ENCODE results near the gene GGACT.

GGACT gene

DNA sequence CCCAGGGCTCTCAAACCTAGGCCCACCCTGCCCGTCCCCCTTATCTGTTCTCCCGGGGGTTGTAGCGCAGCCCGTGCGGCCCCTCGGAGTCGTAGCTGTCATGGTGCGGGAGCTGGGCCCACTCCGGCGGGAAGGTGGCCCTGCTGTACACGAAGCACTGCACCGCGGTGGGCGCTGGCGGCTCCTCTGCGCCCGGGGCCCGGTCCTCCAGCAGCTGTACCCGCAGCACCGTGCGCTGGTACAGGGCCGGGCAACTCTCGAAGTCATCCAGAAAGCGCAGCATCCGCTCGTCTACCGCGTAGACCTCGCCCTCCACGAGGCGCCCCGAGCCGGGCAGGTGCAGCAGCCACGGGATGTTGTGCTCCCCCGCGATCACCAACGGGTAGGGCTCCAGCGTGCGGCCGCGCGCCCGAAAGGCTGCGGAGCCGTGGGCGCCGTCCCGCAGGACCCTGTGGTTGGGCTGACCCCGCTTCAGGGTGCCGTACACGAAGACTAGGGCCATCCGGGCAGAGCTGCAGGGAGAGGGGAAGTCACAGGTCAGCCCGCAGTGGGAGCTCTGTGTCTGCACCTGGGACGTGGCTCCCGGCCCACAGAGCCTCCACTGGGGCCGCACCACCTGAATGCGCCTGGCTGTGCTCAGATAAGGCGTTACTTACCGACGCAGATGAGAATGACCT, 56.4 kb downstream of the GGACT start:
- peaks cover 4% of the 10 kb centered on the region for H3K9me3 ChIP-seq (ENCODE audit: insufficient read depth, low read depth, low read length)
- H3K4me2 ChIP-seq (ENCODE audit: low read length) = no peak overlapping the region
- DNase-seq = no peak
- peaks cover 2 to 3% of the 10 kb centered on the region in 2 experiments for H3K4me1 ChIP-seq (ENCODE audit: control insufficient read depth in 1 of 2, insufficient read depth in 2 of 2, low read length in 2 of 2)
- no peak overlapping the region for H4K12ac ChIP-seq (ENCODE audit: low read depth, low read length)
- no peak overlapping the region for H3K18ac ChIP-seq (ENCODE audit: low read length)
- no peak overlapping the region for H2AFZ ChIP-seq (ENCODE audit: insufficient read depth, low read length, poor library complexity)
- H3K9ac ChIP-seq (ENCODE audit: low read length) = no peak overlapping the region
- H4K8ac ChIP-seq (ENCODE audit: low read depth, low read length) = no peak overlapping the region
- no peak overlapping the region for H2BK5ac ChIP-seq (ENCODE audit: low read depth, low read length, poor library complexity)
- no peak overlapping the region for H3K4ac ChIP-seq (ENCODE audit: low read depth, low read length)
- H3K27ac ChIP-seq (ENCODE audit: low read depth, low read length) = no peak overlapping the region
- no peaks in the 10 kb centered on the region for H3K27me3 ChIP-seq (ENCODE audit: insufficient read depth, low read length)
- H2AK5ac ChIP-seq (ENCODE audit: low read length) = no peak overlapping the region
- H2BK12ac ChIP-seq (ENCODE audit: low read length) = no peak overlapping the region
- no CpG with 5 or more reads among the region's 60 CpGs for WGBS (ENCODE audit: extremely low coverage, insufficient coverage, insufficient read length)
- peaks cover 4 to 5% of the 10 kb centered on the region in 2 experiments for H3K36me3 ChIP-seq (ENCODE audit: control insufficient read depth in 1 of 2, insufficient read depth in 2 of 2, low read length in 2 of 2)
- no peaks in the 10 kb centered on the region for H3K79me2 ChIP-seq (ENCODE audit: control insufficient read depth, insufficient read depth, low read length, poor library complexity)
- no peak overlapping the region for H4K91ac ChIP-seq (ENCODE audit: low read depth, low read length)
- H3K14ac ChIP-seq (ENCODE audit: low read length) = no peak overlapping the region
- H3K4me3 ChIP-seq (ENCODE audit: low read depth, low read length) = no peak overlapping the region
- no peak overlapping the region for H3K23ac ChIP-seq (ENCODE audit: low read length)
- H3K79me1 ChIP-seq (ENCODE audit: low read length) = no peaks in the 10 kb centered on the region
- H2BK120ac ChIP-seq (ENCODE audit: insufficient read depth, low read length, poor library complexity) = no peak overlapping the region

DNA sequence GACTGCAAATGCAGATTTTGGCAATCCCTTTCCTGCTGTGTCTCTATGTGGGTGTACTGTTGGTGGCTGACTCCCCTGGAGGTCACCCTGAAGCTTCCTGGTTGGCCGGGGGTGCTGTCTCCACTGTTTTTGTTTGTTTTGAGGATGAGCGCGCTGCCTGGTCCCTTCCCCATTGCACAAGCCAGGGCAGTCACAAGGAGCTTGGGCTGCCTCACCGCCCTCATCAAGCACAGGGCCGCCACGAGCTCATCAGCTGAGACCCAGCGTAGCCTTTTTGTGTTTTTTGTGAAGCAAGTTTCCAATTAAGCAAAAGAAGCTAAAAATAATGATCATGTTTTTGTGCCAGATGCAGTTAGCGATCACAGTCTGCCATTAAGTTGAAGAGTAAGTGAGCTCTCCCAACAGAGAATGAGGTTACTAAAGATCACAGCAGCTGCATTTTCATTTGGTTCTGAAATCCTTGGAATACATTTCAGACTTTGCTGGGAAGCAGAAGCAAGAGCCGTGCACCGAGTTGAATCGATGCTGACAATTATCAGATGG, 57.8 kb downstream of the GGACT start:
- no peak overlapping the region for H2BK5ac ChIP-seq (ENCODE audit: low read depth, low read length, poor library complexity)
- H3K23ac ChIP-seq (ENCODE audit: low read length) = no peak overlapping the region
- H3K9me3 ChIP-seq (ENCODE audit: insufficient read depth, low read depth, low read length) = peaks cover 4% of the 10 kb centered on the region
- no CpG with 5 or more reads among the region's 11 CpGs for WGBS (ENCODE audit: extremely low coverage, insufficient coverage, insufficient read length)
- no peaks in the 10 kb centered on the region for H3K27me3 ChIP-seq (ENCODE audit: insufficient read depth, low read length)
- H3K4me3 ChIP-seq (ENCODE audit: low read depth, low read length) = no peak overlapping the region
- DNase-seq = no peak
- H3K4ac ChIP-seq (ENCODE audit: low read depth, low read length) = no peak overlapping the region
- peaks cover 4 to 5% of the 10 kb centered on the region in 2 experiments for H3K36me3 ChIP-seq (ENCODE audit: control insufficient read depth in 1 of 2, insufficient read depth in 2 of 2, low read length in 2 of 2)
- no peak overlapping the region for H4K12ac ChIP-seq (ENCODE audit: low read depth, low read length)
- no peak overlapping the region for H3K27ac ChIP-seq (ENCODE audit: low read depth, low read length)
- no peaks in the 10 kb centered on the region for H3K79me2 ChIP-seq (ENCODE audit: control insufficient read depth, insufficient read depth, low read length, poor library complexity)
- H2AK5ac ChIP-seq (ENCODE audit: low read length) = no peak overlapping the region
- no peak overlapping the region for H2AFZ ChIP-seq (ENCODE audit: insufficient read depth, low read length, poor library complexity)
- peaks cover 11 to 12% of the 10 kb centered on the region in 2 experiments for H3K4me1 ChIP-seq (ENCODE audit: control insufficient read depth in 1 of 2, insufficient read depth in 2 of 2, low read length in 2 of 2)
- peaks cover 2% of the 10 kb centered on the region for H3K79me1 ChIP-seq (ENCODE audit: low read length)
- no peak overlapping the region for H3K4me2 ChIP-seq (ENCODE audit: low read length)
- H2BK12ac ChIP-seq (ENCODE audit: low read length) = no peak overlapping the region
- H4K91ac ChIP-seq (ENCODE audit: low read depth, low read length) = no peak overlapping the region
- H3K9ac ChIP-seq (ENCODE audit: low read length) = no peak overlapping the region
- H3K18ac ChIP-seq (ENCODE audit: low read length) = no peak overlapping the region
- no peak overlapping the region for H2BK120ac ChIP-seq (ENCODE audit: insufficient read depth, low read length, poor library complexity)
- no peak overlapping the region for H3K14ac ChIP-seq (ENCODE audit: low read length)
- H4K8ac ChIP-seq (ENCODE audit: low read depth, low read length) = no peak overlapping the region

DNA sequence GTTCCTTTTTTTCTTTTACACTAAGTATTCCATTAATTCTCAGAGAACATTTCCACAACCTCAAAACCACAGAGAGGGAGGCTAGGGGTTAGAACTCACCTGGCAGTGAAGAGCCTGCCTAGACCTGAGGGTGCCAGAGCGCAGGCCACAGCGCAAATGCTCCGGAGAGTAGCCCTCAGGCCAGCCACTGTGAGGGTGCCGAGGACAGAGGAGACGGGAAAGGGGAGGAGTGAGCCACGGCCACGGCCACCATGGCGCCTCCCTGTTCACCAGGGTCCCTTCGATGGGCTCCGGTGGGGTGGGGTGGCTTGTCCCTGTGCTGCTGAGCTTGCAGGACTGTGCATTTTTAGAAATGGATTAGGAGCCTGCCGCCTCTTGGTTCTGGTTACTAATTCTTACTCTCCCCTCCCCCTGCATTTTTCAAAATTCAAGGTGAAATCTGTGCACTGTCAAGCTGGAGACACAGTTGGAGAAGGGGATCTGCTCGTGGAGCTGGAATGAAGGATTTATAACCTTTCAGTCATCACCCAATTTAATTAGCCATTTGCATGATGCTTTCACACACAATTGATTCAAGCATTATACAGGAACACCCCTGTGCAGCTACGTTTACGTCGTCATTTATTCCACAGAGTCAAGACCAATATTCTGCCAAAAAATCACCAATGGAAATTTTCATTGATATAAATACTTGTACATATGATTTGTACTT, 58.8 kb downstream of the GGACT start:
- H3K79me2 ChIP-seq (ENCODE audit: control insufficient read depth, insufficient read depth, low read length, poor library complexity) = no peaks in the 10 kb centered on the region
- H3K4ac ChIP-seq (ENCODE audit: low read depth, low read length) = no peak overlapping the region
- peaks cover 2% of the 10 kb centered on the region for H3K9me3 ChIP-seq (ENCODE audit: insufficient read depth, low read depth, low read length)
- no peak overlapping the region for H3K4me2 ChIP-seq (ENCODE audit: low read length)
- peaks cover 2% of the 10 kb centered on the region for H3K79me1 ChIP-seq (ENCODE audit: low read length)
- no peak overlapping the region for H2AK5ac ChIP-seq (ENCODE audit: low read length)
- H3K4me1 ChIP-seq (ENCODE audit: control insufficient read depth in 1 of 2, insufficient read depth in 2 of 2, low read length in 2 of 2) = peaks cover 17 to 18% of the 10 kb centered on the region in 2 experiments
- no peak overlapping the region for H3K9ac ChIP-seq (ENCODE audit: low read length)
- no peak overlapping the region for H4K12ac ChIP-seq (ENCODE audit: low read depth, low read length)
- no peak overlapping the region for H2BK120ac ChIP-seq (ENCODE audit: insufficient read depth, low read length, poor library complexity)
- DNase-seq = no peak
- H4K8ac ChIP-seq (ENCODE audit: low read depth, low read length) = no peak overlapping the region
- H3K27ac ChIP-seq (ENCODE audit: low read depth, low read length) = no peak overlapping the region
- no peak overlapping the region for H3K4me3 ChIP-seq (ENCODE audit: low read depth, low read length)
- H2BK5ac ChIP-seq (ENCODE audit: low read depth, low read length, poor library complexity) = no peak overlapping the region
- H2AFZ ChIP-seq (ENCODE audit: insufficient read depth, low read length, poor library complexity) = no peak overlapping the region
- WGBS (ENCODE audit: extremely low coverage, insufficient coverage, insufficient read length) = no CpG with 5 or more reads among the region's 15 CpGs
- no peak overlapping the region for H4K91ac ChIP-seq (ENCODE audit: low read depth, low read length)
- no peaks in the 10 kb centered on the region for H3K27me3 ChIP-seq (ENCODE audit: insufficient read depth, low read length)
- H2BK12ac ChIP-seq (ENCODE audit: low read length) = no peak overlapping the region
- no peak overlapping the region for H3K23ac ChIP-seq (ENCODE audit: low read length)
- peaks cover 4 to 5% of the 10 kb centered on the region in 2 experiments for H3K36me3 ChIP-seq (ENCODE audit: control insufficient read depth in 1 of 2, insufficient read depth in 2 of 2, low read length in 2 of 2)
- H3K14ac ChIP-seq (ENCODE audit: low read length) = no peak overlapping the region
- no peak overlapping the region for H3K18ac ChIP-seq (ENCODE audit: low read length)

DNA sequence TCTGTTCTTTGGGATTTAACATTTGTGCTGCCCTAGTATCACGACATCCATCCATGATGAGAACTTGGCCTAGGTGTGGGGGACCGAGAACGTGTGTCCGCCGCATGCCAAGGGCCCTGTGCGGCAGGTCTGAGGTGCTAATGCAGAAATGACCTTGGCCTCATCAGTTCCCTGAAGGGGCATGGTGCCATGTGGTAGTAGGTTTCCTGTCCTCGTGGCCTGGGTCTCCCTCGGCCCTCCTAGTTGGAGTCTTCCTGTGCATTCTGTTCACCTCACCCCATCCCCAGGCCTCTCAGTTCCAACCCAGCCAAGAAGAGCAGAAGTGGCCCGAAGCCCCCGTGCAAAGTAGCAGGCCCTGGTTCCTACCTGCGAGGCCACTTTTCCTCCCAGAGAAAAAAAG, 59.8 kb downstream of the GGACT start:
- WGBS (ENCODE audit: extremely low coverage, insufficient coverage, insufficient read length) = no CpG with 5 or more reads among the region's 11 CpGs
- Histone ChIP-seq H2AK5ac (ENCODE audit: low read length) (no peak overlapping the region), H3K27ac (ENCODE audit: low read depth, low read length) (no peak overlapping the region), H3K79me2 (ENCODE audit: control insufficient read depth, insufficient read depth, low read length, poor library complexity) (no peaks in the 10 kb centered on the region), H4K8ac (ENCODE audit: low read depth, low read length) (no peak overlapping the region), H3K27me3 (ENCODE audit: insufficient read depth, low read length) (no peaks in the 10 kb centered on the region), H3K36me3 (ENCODE audit: control insufficient read depth in 1 of 2, insufficient read depth in 2 of 2, low read length in 2 of 2) (peaks cover 4 to 5% of the 10 kb centered on the region in 2 experiments), H2BK120ac (ENCODE audit: insufficient read depth, low read length, poor library complexity) (no peak overlapping the region), H3K4me3 (ENCODE audit: low read depth, low read length) (no peak overlapping the region), H3K79me1 (ENCODE audit: low read length) (peaks cover 2% of the 10 kb centered on the region), H4K91ac (ENCODE audit: low read depth, low read length) (no peak overlapping the region), H3K23ac (ENCODE audit: low read length) (no peak overlapping the region), H2BK12ac (ENCODE audit: low read length) (no peak overlapping the region), H2AFZ (ENCODE audit: insufficient read depth, low read length, poor library complexity) (no peak overlapping the region), H3K14ac (ENCODE audit: low read length) (no peak overlapping the region), H3K4ac (ENCODE audit: low read depth, low read length) (no peak overlapping the region), H4K12ac (ENCODE audit: low read depth, low read length) (no peak overlapping the region), H3K18ac (ENCODE audit: low read length) (no peak overlapping the region), H3K4me1 (ENCODE audit: control insufficient read depth in 1 of 2, insufficient read depth in 2 of 2, low read length in 2 of 2) (peaks cover 17 to 18% of the 10 kb centered on the region in 2 experiments), H2BK5ac (ENCODE audit: low read depth, low read length, poor library complexity) (no peak overlapping the region), H3K4me2 (ENCODE audit: low read length) (no peak overlapping the region), H3K9me3 (ENCODE audit: insufficient read depth, low read depth, low read length) (no peaks in the 10 kb centered on the region), H3K9ac (ENCODE audit: low read length) (no peak overlapping the region)
- DNase-seq = no peak

Data from trophoblast cell (in vitro differentiated cells and primary cell).